GM12801 (cell line): Measurements from ENCODE around the gene SELENOM.

Experiments
- CTCF ChIP-seq: IDR thresholded peaks from one replicate; pipeline ENCODE4 v1.5.1; 2011; ENCODE audit warnings: control low read depth; ENCODE audit not compliant: insufficient read length; ENCODE audit errors: extremely low read depth

Gene SELENOM

GRCh38 chr22:31139066-31139465, 31.7 kb upstream of the SELENOM start:
- no peak for TF ChIP-seq CTCF

GRCh38 chr22:31138126-31138525, 30.8 kb upstream of the SELENOM start:
- TF ChIP-seq CTCF = no peak

- no peak for TF ChIP-seq CTCF
Observed at GRCh38 chr22:31137721-31138120, 30.4 kb upstream of the SELENOM start.

- TF ChIP-seq CTCF = no peak
Observed at GRCh38 chr22:31136711-31137110, 29.3 kb upstream of the SELENOM start.

GRCh38 chr22:31136155-31136554, 28.8 kb upstream of the SELENOM start:
- no peak for TF ChIP-seq CTCF

- no peak for TF ChIP-seq CTCF
Observed at GRCh38 chr22:31135706-31136105, 28.3 kb upstream of the SELENOM start.

- TF ChIP-seq CTCF = no peak
Observed at GRCh38 chr22:31134688-31135087, 27.3 kb upstream of the SELENOM start.

GRCh38 chr22:31133911-31134310, 26.5 kb upstream of the SELENOM start:
- TF ChIP-seq CTCF = no peak
